AG04450 (cell line): ENCODE results near the gene PTTG2. TPM values are rescaled to one million over a fixed set of nuclear protein-coding genes. Genes with fewer than 3 reads are reported as not detected.

Experiments used
- CTCF ChIA-PET: fragments of 300-600, 350-600 bp; formaldehyde crosslinking; extraction: SDS; loops from one replicate; lab custom pipeline; 2022; ENCODE audit warnings: antibody characterized with exemption, inconsistent platforms; lab: Charles Lee
- POLR2A ChIA-PET: fragments of 350-600 bp; formaldehyde crosslinking; extraction: SDS; loops from one replicate; lab custom pipeline; 2021; ENCODE audit warnings: antibody characterized with exemption, inconsistent platforms; lab: Yijun Ruan, JAX
- DNase-seq: peaks from one replicate; pipeline ENCODE4 v3.0.0-alpha.2; 2011; ENCODE audit warnings: low read depth, low spot score
- H3K27ac ChIP-seq: one replicate; pipeline ENCODE4 v1.5.1; 2012; ENCODE audit warnings: low read depth, low read length, control low read depth
- H3K27me3 ChIP-seq: one replicate; pipeline ENCODE4 v1.6.0; 2012; ENCODE audit warnings: low read length; ENCODE audit not compliant: control insufficient read depth, insufficient read depth
- H3K4me3 ChIP-seq: 2 replicates; pipeline ENCODE4 v1.5.1; 2011; ENCODE audit warnings: mild to moderate bottlenecking, low read depth, low read length, control low read depth
- H3K9me3 ChIP-seq: 2 replicates; pipeline ENCODE4 v1.5.1; 2012; ENCODE audit warnings: low read length; ENCODE audit not compliant: control insufficient read depth, insufficient read depth
- polyA plus RNA-seq: library from polyadenylated mRNA; depleted of rRNA; stranded (reverse); fragments of >200 nt; gene quantifications from 2 replicates; pipeline ENCODE4 v1.2.3, GENCODE V29; 2011
- TF ChIP-seq, protein P1 (sequence below): IDR thresholded peaks from 2 replicates; pipeline ENCODE4 v1.5.1; 2011; ENCODE audit warnings: low read depth, low read length, control low read depth, inconsistent platforms

The PTTG2 gene
- polyA plus RNA-seq, 1 experiment, result not detected

DNA sequence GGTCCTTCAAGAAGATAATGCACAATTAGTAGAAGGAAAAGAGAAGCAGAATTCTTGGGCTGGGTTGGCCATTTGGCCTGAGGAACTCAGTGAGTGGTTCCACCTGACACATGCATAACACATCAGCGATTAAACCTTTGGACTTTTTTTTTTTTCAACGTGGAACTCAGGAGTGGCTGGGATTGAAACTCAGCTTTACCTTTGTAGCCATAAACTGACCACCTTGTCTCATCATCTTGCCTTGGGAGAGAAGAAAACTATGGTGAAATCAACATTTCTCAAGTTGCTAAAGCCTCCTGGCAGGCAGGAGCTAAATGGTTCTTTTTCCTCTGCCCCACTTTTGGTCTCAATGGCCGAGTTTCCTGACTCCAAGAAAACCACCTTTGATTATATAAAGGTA is 16.3 kb downstream of the PTTG2 start:
- Histone ChIP-seq H3K9me3 (no peaks in the 10 kb centered on the region; the same call in 1 of the 2 replicates), H3K4me3 (peak overlapping the region; percentile 60), H3K27ac (no peak overlapping the region), H3K27me3 (no peaks in the 10 kb centered on the region)
- no peak for DNase-seq
- ChIA-PET CTCF (interaction anchor here (0.7 to 1.4 kb wide), 3 partner anchors 54 to 173 kb away, joined by 3 to 4 read pairs (median 3); no protein-coding TSS in a partner anchor), POLR2A (no interaction called here)
- TF ChIP-seq, protein P1, sequence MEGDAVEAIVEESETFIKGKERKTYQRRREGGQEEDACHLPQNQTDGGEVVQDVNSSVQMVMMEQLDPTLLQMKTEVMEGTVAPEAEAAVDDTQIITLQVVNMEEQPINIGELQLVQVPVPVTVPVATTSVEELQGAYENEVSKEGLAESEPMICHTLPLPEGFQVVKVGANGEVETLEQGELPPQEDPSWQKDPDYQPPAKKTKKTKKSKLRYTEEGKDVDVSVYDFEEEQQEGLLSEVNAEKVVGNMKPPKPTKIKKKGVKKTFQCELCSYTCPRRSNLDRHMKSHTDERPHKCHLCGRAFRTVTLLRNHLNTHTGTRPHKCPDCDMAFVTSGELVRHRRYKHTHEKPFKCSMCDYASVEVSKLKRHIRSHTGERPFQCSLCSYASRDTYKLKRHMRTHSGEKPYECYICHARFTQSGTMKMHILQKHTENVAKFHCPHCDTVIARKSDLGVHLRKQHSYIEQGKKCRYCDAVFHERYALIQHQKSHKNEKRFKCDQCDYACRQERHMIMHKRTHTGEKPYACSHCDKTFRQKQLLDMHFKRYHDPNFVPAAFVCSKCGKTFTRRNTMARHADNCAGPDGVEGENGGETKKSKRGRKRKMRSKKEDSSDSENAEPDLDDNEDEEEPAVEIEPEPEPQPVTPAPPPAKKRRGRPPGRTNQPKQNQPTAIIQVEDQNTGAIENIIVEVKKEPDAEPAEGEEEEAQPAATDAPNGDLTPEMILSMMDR, result no peak

DNA sequence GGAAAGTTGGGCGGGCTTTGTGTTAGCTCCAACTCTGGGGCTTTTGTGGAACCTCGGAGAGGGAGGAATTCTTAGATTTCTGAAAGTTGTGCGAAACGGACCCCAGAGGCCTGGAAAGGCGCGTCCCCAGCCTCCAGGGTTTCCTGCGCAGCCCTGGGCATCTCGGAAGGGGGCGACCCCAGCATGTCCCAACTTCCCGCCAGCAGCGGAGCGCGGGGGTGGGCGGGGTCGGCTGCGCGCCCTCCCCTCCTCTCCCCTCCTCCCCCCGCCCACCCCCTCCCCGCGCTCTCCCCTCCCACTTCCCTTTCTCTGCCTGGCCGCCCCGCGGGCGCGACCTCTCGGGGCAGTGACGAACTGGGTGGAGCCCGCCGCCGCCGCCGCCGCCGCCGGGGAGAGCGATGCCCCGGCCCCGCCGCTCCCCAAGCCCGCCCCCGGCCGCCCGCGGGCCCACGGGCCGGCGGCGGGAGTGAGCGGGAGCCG is 16.8 kb downstream of the PTTG2 start:
- no peak for DNase-seq
- H3K4me3 ChIP-seq, result peak overlapping the region; percentile 70
- no peaks in the 10 kb centered on the region for H3K27me3 ChIP-seq
- ChIA-PET POLR2A (no interaction called here), CTCF (interaction anchor here (0.7 to 1.4 kb wide), 3 partner anchors 54 to 173 kb away, joined by 3 to 4 read pairs (median 3); no protein-coding TSS in a partner anchor)
- TF ChIP-seq, protein P1, result no peak
- H3K9me3 ChIP-seq, result no peaks in the 10 kb centered on the region; the same call in 1 of the 2 replicates
- H3K27ac ChIP-seq, result no peak overlapping the region

DNA sequence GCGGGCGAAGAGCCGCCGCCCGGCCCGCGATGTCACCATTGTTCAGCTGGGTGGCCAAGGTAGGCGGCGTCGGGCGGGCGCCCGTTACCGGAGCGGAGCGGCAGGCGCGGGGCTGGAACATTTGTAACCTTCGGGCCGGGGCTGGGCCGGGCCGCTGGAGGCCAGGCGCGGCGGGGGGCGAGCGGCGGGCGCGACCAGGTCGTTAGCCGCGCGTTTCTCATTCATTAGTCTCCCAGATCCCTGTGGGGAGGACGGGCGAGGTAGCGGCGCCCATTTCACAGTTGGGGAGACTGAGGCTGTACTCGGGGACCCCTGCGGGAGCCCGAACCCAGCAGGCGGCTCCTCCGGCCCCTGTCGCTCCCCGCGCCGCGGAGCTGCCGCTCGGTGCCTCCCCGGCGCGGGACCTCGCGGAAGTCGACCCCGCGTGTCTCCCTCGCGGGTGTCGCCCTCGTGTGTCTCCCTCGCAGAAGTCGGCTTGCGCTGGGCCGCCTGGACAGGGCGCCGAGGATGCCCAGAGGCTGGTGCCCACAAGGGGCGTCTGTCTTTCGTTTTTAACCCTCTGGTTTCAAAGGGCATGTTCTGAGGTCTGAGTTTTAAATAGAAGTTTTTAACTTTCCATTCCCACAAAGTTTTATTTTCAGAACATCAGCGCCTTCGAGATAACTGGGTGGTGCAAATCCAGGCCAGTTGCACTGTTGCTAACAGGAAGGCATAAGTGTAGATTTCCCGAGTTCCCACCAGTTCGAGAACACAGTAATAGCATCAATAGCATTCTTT is 17.5 kb downstream of the PTTG2 start:
- H3K27me3 ChIP-seq, result no peaks in the 10 kb centered on the region
- TF ChIP-seq, protein P1, result peak; percentile 52
- no peak for DNase-seq
- H3K9me3 ChIP-seq, result no peaks in the 10 kb centered on the region; the same call in 1 of the 2 replicates
- ChIA-PET CTCF (interaction anchor here (0.7 to 1.4 kb wide), 3 partner anchors 24 to 174 kb away, joined by 3 to 6 read pairs (median 4); no protein-coding TSS in a partner anchor), POLR2A (no interaction called here)
- peak overlapping the region; percentile 70 for H3K4me3 ChIP-seq
- H3K27ac ChIP-seq, result no peak overlapping the region

DNA sequence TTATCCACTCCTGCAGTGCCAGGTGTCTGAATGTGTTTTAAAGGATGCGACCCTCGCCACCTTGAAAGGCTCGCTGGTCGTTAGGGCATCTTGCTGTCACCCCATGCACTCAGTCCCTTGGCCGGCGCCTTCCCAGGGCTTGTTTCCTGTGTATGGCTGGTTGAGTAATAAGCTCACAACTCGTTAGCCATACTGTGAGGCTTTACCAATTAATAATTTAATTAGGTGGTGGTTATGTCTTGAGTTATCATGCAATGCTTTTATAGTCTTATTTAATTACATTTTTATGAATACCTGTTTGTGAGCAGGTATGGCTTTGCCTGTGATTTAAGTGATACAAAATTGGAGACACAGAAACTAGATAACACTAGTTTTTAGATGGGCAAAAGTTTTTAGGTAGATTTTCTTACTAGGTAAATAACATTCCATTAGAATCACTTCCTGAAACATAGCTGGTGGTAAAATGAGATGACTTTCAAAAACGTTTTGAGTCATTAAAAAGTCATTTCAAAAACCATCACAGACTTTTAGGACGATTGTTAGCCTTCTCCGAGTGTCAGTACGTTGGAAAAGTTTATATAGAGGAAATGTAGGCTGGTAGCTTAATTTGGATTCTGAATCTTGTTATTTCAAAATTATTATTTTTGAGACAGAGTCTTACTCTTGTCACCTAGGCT is 18.2 kb downstream of the PTTG2 start:
- no peak for DNase-seq
- ChIA-PET POLR2A (no interaction called here), CTCF (interaction anchor here (0.7 to 1.4 kb wide), 8 partner anchors 10 to 781 kb away, joined by 3 to 10 read pairs (median 3); no protein-coding TSS in a partner anchor)
- H3K9me3 ChIP-seq, result no peaks in the 10 kb centered on the region; the same call in 1 of the 2 replicates
- H3K27me3 ChIP-seq, result no peaks in the 10 kb centered on the region
- no peak overlapping the region for H3K27ac ChIP-seq
- TF ChIP-seq, protein P1, result no peak
- peak overlapping the region; percentile 70 for H3K4me3 ChIP-seq
